ENCODE results near the gene AP1S2. TPM values are rescaled to one million over a fixed set of nuclear protein-coding genes. Genes with fewer than 3 reads are reported as not detected.

The AP1S2 gene
- total RNA-seq, 2 experiments from 2014 or later: 22.6 to 28.8 TPM

DNA sequence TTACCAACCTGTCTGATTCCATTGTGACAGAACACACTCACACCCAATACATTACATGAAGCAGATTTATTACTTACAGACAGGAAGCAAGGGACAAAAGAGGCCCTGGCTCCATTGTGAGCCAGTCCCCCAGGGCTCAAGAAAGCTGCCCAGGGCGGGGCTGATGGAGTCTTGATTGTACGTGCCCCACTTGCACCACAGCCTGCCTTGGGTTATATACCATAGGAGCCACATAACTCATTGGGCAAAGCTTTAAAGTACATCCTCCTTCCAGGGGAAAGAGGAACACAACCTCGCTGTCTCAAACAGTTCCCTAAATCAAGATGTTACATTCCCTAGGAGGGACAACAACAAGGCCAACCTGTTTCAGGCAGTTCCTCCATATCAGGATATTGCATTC is 67.7 kb downstream of the AP1S2 start:
- ATAC-seq: no peak
- Mint-ChIP-seq H3K27me3 (no peaks in the 10 kb centered on the region), H3K27ac (no peak overlapping the region), H3K4me1 (ENCODE audit: low read depth) (peaks cover 3% of the 10 kb centered on the region), H3K9me3 (no peaks in the 10 kb centered on the region), H3K4me3 (no peak overlapping the region), H3K36me3 (ENCODE audit: low read depth) (no peaks in the 10 kb centered on the region)
- TF ChIP-seq, protein P1, sequence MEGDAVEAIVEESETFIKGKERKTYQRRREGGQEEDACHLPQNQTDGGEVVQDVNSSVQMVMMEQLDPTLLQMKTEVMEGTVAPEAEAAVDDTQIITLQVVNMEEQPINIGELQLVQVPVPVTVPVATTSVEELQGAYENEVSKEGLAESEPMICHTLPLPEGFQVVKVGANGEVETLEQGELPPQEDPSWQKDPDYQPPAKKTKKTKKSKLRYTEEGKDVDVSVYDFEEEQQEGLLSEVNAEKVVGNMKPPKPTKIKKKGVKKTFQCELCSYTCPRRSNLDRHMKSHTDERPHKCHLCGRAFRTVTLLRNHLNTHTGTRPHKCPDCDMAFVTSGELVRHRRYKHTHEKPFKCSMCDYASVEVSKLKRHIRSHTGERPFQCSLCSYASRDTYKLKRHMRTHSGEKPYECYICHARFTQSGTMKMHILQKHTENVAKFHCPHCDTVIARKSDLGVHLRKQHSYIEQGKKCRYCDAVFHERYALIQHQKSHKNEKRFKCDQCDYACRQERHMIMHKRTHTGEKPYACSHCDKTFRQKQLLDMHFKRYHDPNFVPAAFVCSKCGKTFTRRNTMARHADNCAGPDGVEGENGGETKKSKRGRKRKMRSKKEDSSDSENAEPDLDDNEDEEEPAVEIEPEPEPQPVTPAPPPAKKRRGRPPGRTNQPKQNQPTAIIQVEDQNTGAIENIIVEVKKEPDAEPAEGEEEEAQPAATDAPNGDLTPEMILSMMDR (IDR thresholded peaks at IDR 0.05): no peak
- CTCF ChIA-PET: no interaction called here
- DNase-seq: no peak
- POLR2A ChIA-PET: no interaction called here
- intact Hi-C loops (cut with micrococcal nuclease): no loop called here

DNA sequence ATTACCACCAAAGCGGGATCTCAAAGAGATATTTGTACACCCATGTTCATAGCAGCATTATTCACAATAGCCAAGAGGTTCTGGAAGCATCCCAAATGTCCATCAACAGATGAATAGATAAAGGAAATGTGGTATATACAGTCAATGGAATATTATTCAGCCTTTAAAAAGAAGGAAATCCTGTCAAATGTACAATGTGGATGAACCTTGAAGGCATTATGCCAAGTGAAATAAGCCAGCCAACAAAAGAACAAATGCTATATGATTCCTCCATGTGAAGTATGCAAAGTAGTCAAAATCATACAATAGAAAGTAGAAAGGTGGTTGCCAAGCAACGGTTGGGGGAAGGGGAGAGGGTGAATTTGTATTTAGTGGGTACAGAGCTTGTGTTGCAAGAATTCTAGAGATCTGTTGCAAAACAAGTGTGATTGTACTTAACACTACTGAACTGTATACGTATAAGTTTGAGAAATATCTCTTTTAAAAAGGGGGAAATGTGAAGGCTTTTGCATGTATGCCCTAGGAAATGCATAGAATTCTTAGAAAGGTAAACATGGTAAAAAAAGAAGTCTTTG is 69.3 kb downstream of the AP1S2 start:
- TF ChIP-seq, protein P1 (IDR thresholded peaks at IDR 0.05): no peak
- DNase-seq (no peak), ATAC-seq (no peak)
- peaks cover 3% of the 10 kb centered on the region for H3K4me1 Mint-ChIP-seq (ENCODE audit: low read depth)
- H3K36me3 Mint-ChIP-seq (ENCODE audit: low read depth): no peaks in the 10 kb centered on the region
- ChIA-PET POLR2A (no interaction called here), CTCF (no interaction called here)
- no peaks in the 10 kb centered on the region for H3K27me3 Mint-ChIP-seq
- intact Hi-C loops (cut with micrococcal nuclease): no loop called here
- no peak overlapping the region for H3K4me3 Mint-ChIP-seq
- no peak overlapping the region for H3K27ac Mint-ChIP-seq
- H3K9me3 Mint-ChIP-seq: no peaks in the 10 kb centered on the region

DNA sequence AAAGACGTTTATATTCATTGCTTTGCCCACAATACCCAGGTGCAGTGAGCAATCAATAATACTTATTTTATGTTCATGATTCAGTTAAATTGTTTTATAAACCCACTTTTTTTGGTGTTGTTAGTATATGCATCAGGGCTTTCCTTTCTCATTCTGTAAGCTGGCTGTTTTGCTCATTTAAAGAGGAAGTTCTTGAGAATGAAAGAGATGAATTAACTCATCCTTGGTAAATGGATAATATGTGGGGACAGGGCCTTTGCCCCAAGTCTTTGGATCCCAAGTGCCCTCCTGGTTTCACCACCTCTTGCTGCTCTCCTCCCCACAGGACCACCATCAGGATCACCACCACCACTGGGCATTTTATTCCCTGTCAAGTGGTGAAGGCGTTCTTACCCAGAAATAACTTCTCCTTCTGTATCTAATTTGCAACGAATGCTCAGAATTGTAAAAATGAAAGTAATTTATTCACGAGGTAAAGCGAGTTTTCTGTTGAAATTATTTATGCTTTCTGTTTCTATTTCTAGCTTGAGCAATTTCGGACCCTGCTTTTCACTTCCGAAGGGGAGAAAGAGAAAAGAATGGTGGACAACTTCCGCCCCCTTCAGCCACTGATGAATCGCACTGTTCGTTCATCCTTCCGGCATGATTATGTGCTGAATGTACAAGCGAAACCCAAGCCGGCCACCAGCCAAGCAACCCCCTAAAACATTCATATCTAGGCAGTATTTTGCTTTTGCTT is 72.5 kb downstream of the AP1S2 start:
- CTCF ChIA-PET: interaction anchor here (0.8 to 1.0 kb wide), 2 partner anchors 15 to 341 kb away, joined by 3 to 4 read pairs; partner anchors contain the start of gene GRPR
- H3K27me3 Mint-ChIP-seq: no peaks in the 10 kb centered on the region
- intact Hi-C loops (cut with micrococcal nuclease): no loop called here

More for the DNA sequence above, 72.5 kb downstream of the AP1S2 start:
- Mint-ChIP-seq H3K27ac (peak overlapping the region; percentile 92), H3K9me3 (no peaks in the 10 kb centered on the region), H3K4me3 (peak overlapping the region; percentile 67), H3K36me3 (ENCODE audit: low read depth) (peaks cover 2% of the 10 kb centered on the region), H3K4me1 (ENCODE audit: low read depth) (peaks cover 3% of the 10 kb centered on the region)
- peak; percentile 25 for DNase-seq
- POLR2A ChIA-PET: interaction anchor here (1.8 kb wide), 1 partner anchor 9 kb away, joined by 5 read pairs; no protein-coding TSS in a partner anchor
- peak; percentile 60 for ATAC-seq
- TF ChIP-seq, protein P1 (IDR thresholded peaks at IDR 0.05): no peak

Other genes with a start within 250 kb of the AP1S2 start
- gene CLTRN, start 190.0 kb downstream of the AP1S2 start, total RNA-seq: under 1 TPM; 0.38 to 0.58 TPM
- gene CA5B, start 116.5 kb downstream of the AP1S2 start, total RNA-seq: 10 to 100 TPM; 14.1 to 14.4 TPM
- 10 to 100 TPM; 11.6 to 14.7 TPM for gene ZRSR2, start 64.3 kb downstream of the AP1S2 start, total RNA-seq

All from activated CD8-positive, alpha-beta T cell treated with anti-CD3 and anti-CD28 coated beads for 36 hours (primary cell).